Measurements from ENCODE around the gene LRRC8B. TPM values are rescaled to one million over a fixed set of nuclear protein-coding genes. Genes with fewer than 3 reads are reported as not detected.

LRRC8B gene
- total and polyA plus RNA-seq, 2 of the 8 experiments (the other 6 are each of a cell fraction or from before 2014, with no cell fraction given): 18.4 to 29.2 TPM

GRCh38 chr1:89557445-89557825 lies 32.8 kb downstream of the LRRC8B start:
- DNase-seq (ENCODE audit: low read depth in 1 of 2, low spot score in 2 of 2) (no peak), FAIRE-seq (no peak)
- H3K56ac ChIP-seq (replicated peaks; ENCODE audit: insufficient read length, low read depth, low read length): no peak overlapping the region
- TF ChIP-seq SIN3A (conservative IDR thresholded peaks at IDR 0.05 in 1 of 2, IDR thresholded peaks at IDR 0.05 in 1 of 2; ENCODE audit: low read depth in 1 of 2, low read length in 2 of 2) (no peak), GABPA (IDR thresholded peaks at IDR 0.05; ENCODE audit: borderline replicate concordance, insufficient read depth, low read length) (no peak), RNF2 (IDR thresholded peaks at IDR 0.05; ENCODE audit: borderline replicate concordance, low read depth, low read length, missing control alignments, poor library complexity, severe bottlenecking) (no peak)
- peaks cover 0 to 2% of the 10 kb centered on the region in 2 experiments; a peak in 1 of 4 replicates for H3K9me3 ChIP-seq (ENCODE audit: insufficient read depth in 2 of 2, low read depth in 1 of 2, low read length in 1 of 2)
- no peak overlapping the region for H4K8ac ChIP-seq (ENCODE audit: extremely low read depth, insufficient read depth, low read length)
- no peaks in the 10 kb centered on the region; the same call in 1 of the 2 replicates for H3K23me2 ChIP-seq (ENCODE audit: low read depth, low read length)
- no peaks in the 10 kb centered on the region; the same call in 1 of the 2 replicates for H3K79me1 ChIP-seq (ENCODE audit: low read depth, low read length)
- H4K5ac ChIP-seq (ENCODE audit: insufficient read length, low read depth, low read length): no peak overlapping the region
- 94% methylated on average over 3 of the region's 3 CpGs; no CpG with 5 or more reads in 1 of the 2 experiments for WGBS, 2 experiments (ENCODE audit: extremely low coverage in 1 of 2, insufficient coverage in 1 of 2, insufficient read length in 1 of 2, insufficient replicate concordance in 2 of 2, low coverage in 1 of 2, low lambda C conversion rate in 2 of 2, missing lambda C conversion rate in 1 of 2)
- no peak overlapping the region for H2AFZ ChIP-seq (ENCODE audit: low read length)
- H3K4me3 ChIP-seq (ENCODE audit: extremely low read depth in 1 of 4, insufficient read depth in 2 of 4, low read depth in 3 of 4, low read length in 4 of 4): no peak overlapping the region
- peaks cover 0 to 3% (median 0%) of the 10 kb centered on the region in 4 experiments; a peak in 1 of 7 replicates for H3K4me1 ChIP-seq (replicated peaks in 1 of 4; ENCODE audit: control insufficient read depth in 3 of 4, insufficient read depth in 4 of 4, low read length in 3 of 4)
- ChIA-PET CTCF (ENCODE audit: partially characterized antibody) (interaction anchor here (1.0 to 1.5 kb wide), 3 partner anchors 23 to 206 kb away, joined by 3 to 4 read pairs (median 3); no protein-coding TSS in a partner anchor), POLR2A (ENCODE audit: partially characterized antibody) (interaction anchor here (1.0 kb wide), 1 partner anchor 18 kb away, joined by 3 read pairs; no protein-coding TSS in a partner anchor)
- H2BK5ac ChIP-seq (ENCODE audit: low read depth, low read length): no peak overlapping the region
- H4K91ac ChIP-seq (replicated peaks; ENCODE audit: insufficient read length, low read length): no peak overlapping the region
- no peak overlapping the region for H2BK120ac ChIP-seq (replicated peaks; ENCODE audit: low read depth, low read length)
- H2BK20ac ChIP-seq (ENCODE audit: low read length): no peak overlapping the region
- H3K27me3 ChIP-seq (replicated peaks in 1 of 4; ENCODE audit: control insufficient read depth in 3 of 4, extremely low read depth in 1 of 4, insufficient read depth in 3 of 4, low read length in 3 of 4): no peaks in the 10 kb centered on the region
- peaks cover 0 to 5% (median 2%) of the 10 kb centered on the region in 4 experiments; a peak in 2 of 8 replicates for H3K36me3 ChIP-seq (ENCODE audit: control insufficient read depth in 2 of 4, insufficient read depth in 4 of 4, low read length in 3 of 4)
- no peak overlapping the region for H3K4ac ChIP-seq (replicated peaks; ENCODE audit: insufficient read length, low read depth, low read length)
- H2AK5ac ChIP-seq (ENCODE audit: low read depth, low read length): no peak overlapping the region
- no peak overlapping the region for H2BK12ac ChIP-seq (ENCODE audit: low read depth, low read length)
- no peak overlapping the region for H3K4me2 ChIP-seq (ENCODE audit: insufficient read depth in 1 of 2, low read depth in 2 of 2, low read length in 2 of 2)
- H4K20me1 ChIP-seq (replicated peaks in 1 of 2; ENCODE audit: control insufficient read depth in 1 of 2, insufficient read depth in 2 of 2, low read length in 2 of 2): peaks cover 0 to 5% of the 10 kb centered on the region in 2 experiments
- no peak overlapping the region for H3K23ac ChIP-seq (ENCODE audit: insufficient read length)
- no peak overlapping the region for H2BK15ac ChIP-seq (ENCODE audit: low read length)
- H3K18ac ChIP-seq (ENCODE audit: extremely low read depth, low read length): no peak overlapping the region
- H3K9ac ChIP-seq (replicated peaks in 1 of 4; ENCODE audit: extremely low read depth in 1 of 4, low read depth in 3 of 4, low read length in 3 of 4): no peak overlapping the region
- H3K27ac ChIP-seq (ENCODE audit: low read depth, low read length): no peak overlapping the region
- no peak overlapping the region for H3K14ac ChIP-seq (ENCODE audit: insufficient read length)
- H3K79me2 ChIP-seq (ENCODE audit: control insufficient read depth in 1 of 2, insufficient read depth in 2 of 2, low read length in 2 of 2): peaks cover 0 to 16% of the 10 kb centered on the region in 2 experiments; a peak in 1 of 4 replicates

Measured in H1 (cell line).